Activated CD8-positive, alpha-beta memory T cell treated with anti-CD3 and anti-CD28 coated beads, Interleukin-2, amount 50 U/mL, for 24 hours (primary cell): ENCODE results near the gene NBAS.

Source experiments
- DNase-seq: peaks from one replicate; pipeline ENCODE4 v3.0.0-alpha.2; 2020; ENCODE audit errors: extremely low read depth

The NBAS gene

DNA sequence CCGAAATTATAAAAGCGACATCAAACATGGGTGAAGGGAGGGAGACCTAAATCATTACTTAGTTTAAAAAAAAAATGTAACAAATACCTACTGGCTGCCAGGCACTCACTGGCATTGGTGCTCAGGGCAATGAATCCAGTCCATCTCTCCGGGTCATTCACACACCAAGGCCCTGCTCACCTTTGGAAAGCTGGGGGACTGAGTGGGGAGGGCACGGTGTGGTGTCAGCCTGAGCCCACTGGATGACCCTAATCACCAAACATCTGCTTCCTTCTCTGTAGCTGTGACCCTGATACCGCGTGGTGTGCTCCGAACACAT, 30.2 kb upstream of the NBAS start:
- no peak for DNase-seq

DNA sequence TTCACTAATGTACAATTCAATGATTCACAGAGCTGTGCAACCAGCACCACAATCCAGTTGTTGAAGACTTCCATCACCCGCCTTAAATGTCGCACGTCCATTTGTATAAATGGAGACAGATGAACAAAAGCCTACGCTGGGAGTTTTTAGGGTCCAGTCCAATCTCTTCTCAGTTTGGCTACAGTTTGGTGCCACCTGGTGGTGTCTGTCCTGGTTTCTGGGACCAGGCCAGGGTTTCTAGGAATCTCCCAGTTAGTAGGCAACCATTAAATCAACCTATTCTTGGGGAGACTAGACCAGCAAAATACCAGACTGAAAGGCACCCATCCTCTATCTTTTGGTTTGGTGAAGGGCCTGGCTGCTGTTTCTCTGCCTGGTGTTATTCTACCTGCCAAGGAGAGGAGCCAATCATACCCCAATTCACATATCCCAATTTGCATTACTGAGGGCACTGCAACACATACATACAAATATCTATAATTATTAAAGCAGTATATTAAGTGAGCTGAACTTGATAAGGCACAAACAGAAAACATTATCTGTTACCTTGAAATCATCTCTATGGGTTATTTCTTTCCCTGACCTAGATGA, 27.3 kb upstream of the NBAS start:
- no peak for DNase-seq

DNA sequence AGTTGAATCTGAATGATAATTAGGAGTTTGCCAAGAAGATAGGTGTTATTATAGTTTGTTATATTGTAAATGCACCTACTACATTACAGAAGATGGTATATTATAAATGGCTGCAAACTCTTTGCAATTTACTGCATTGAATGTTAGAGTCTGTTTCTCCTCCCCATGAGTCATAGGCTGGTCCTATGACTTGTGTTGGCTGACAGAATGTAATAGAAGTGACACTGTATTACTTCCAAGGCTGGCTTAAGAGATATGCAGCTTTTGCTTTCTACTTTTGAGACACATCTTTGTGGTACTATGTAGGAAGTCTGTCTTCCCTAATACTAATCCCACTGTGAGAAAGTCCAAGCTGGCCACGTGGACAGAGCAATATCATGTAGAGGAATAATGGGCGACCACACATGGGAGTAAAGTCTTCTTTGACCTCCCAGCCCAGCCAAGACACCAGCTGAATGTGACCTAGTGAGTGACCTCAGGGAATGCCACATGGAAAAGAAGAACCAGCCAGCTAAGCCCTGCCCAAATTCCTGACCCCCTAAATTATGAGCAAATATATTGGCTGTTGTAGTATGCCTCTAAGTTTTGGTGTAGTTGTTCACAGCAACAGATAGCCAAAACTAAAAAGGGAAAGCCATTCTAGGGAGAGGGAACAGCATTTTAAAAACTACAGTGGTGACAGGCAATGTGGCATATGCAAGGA, 23.8 kb upstream of the NBAS start:
- no peak for DNase-seq

DNA sequence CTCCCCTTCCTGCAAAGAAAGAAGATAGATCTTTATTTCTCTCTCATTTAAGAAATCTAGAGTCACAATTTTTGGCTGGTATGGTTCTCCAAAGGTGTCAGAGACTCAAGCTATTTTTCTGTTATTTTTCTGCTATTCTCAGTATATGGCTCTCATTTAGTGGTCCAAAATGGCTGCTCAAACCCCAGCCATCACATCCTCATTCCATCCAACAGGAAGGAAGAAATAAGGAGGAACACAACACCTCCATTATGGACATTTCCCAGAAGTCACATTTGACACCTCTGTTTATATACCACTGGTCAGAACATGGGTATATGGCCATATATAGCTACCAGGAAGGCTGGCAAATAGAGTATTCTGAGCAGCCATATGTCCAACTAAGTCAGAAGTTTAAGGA, 23.2 kb upstream of the NBAS start:
- DNase-seq: no peak

DNA sequence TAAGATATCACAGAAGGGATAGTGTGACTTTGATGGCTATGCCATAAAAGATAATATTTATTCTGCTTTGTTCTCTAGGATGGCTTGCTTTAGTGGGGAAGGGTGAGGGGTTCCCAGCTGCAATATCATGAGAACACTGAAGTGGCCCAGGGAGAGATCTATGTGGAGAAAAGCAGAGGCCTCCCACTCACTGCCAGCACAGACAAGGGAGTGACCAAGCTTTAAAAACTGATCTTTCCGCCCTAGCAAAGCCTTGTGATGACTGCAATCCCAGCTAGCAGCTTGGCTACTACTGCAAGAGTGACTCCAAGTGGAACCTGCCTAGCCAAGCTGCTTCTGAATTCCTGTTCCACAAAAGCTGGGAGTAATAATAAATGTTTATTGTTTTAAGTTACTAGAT, 22.7 kb upstream of the NBAS start:
- DNase-seq: no peak

DNA sequence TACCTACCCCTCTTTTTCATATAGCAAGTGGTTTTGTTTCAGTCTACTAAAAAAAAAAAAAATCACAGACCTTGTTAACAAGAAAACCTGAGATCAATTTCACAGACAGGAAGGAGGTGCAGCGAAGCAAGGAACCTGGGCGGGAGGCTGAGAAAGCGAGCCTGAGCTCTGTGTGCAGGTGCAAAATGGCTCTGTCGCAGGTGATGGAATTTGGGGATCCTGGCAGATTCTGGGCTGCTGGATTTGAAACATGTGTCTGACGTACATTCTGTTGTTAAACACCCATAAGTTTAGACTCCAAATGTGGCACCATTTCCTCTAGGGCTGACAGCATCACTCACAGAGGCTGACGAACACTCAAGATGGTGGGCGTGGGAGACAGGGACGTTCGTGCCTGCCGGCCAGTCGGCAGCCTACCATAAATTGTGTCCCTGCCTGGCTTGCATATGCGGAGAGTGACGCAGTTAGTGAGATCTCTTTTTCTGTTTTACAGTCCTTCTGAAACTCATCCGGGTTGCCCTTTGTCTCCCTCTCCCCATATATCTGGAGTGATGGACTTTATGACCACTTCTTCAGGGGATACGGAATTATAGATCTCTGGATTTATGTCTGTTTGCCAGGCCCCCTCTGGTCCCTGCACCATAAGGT, 21.7 kb upstream of the NBAS start:
- no peak for DNase-seq

DNA sequence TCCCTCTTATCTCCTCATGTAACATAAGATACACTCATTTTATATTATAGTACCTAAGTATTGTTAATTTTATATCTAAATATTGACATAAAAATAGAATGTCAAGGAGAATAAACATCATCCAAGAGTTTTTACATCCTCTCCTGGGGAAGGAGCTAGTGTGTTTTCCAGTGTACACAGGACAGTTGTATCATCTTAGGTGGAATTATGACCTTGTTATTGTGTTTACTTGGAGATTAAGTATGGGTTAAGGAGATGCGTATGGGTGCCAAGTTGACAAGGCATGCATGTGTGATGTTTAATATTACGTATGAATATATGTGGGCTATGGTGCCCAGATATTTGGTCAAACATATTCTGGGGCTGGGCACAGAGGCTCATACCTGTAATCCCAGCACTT, 19.3 kb upstream of the NBAS start:
- no peak for DNase-seq

DNA sequence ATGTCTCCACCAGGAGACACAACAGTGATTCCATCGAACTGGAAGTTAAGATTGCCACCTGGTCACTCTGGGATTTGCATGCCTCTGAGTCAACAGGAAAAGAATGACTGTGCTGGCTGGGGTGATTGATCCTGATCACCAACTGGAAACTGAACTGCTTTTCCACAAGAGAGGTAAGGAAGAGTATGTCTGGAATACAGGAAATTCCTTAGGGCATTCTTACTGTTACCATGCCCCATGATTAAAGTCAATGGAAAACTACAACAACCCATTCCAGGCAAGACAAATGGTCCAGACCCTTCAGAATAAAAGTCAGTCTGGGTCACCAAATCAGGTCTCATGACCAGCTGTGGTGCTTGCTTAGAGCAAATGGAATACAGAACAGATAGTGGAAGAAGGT, 18.5 kb upstream of the NBAS start:
- no peak for DNase-seq

DNA sequence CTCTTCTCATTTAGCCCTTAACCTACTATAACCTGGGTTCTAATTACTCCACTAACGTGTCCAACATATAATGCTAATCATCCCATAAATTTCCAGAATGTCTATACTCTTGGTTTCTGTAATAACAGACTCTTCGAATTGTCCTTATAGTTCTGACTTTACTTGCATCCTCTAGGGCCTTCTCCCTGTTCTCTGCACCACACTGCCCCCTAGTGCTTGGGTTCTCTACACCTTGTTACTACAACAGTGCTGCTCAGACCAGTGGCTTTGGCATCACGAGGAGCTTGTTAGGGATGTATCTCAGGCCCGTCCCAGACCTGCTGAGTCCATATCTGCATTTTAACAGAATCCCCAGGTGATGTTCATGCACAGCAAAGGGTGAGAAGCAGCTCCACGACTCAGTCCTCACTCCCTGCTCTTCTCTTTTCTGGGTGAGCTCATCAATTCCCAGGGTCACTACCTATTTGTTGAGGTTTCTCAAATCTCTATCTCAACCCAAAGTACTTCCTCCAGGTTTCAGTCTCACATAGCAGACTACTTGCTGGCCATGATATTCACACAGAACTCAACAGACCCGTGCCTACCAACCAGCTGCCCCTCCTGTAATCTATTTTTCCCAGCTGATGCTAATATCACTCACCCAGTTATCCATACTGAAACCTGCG, 16.1 kb upstream of the NBAS start:
- DNase-seq: peak; percentile 81

DNA sequence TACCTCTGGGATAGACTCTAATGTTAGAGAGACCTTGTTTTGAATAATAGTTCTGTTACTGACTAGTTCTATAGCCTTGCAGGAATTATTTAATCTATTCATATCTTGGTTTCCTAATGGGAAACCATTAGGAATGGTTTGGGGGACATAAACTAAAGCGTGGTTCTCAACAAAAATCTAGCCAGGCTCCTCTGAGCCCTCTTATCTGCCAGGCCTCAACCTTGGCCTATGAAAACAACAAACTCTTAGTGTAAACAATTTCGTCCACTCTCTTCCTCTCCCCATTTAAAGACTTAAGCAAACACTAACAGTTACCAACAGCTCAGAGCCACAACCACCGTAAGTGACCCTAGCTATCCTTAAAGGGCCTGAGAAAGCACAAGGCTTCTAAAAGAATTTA, 10.6 kb upstream of the NBAS start:
- DNase-seq: no peak

DNA sequence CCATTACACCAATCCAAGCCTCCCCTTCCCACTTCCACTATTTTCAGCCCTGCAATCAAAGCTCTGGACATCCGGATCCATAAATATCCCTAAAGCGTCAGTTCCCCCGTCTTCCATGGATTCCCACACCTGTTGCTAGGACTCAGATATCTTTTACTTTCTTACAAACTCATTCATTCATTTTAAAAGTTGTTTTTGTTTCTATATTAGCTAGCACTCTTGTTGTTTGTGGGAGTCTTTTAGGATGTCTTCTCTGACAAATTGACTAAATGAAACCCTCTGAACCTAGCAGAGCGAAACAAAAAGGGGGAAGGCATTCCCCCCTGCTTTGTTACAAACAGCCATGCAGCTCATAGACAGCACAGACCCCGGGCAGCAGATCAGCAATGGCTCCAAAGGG, 9.0 kb upstream of the NBAS start:
- DNase-seq: no peak

DNA sequence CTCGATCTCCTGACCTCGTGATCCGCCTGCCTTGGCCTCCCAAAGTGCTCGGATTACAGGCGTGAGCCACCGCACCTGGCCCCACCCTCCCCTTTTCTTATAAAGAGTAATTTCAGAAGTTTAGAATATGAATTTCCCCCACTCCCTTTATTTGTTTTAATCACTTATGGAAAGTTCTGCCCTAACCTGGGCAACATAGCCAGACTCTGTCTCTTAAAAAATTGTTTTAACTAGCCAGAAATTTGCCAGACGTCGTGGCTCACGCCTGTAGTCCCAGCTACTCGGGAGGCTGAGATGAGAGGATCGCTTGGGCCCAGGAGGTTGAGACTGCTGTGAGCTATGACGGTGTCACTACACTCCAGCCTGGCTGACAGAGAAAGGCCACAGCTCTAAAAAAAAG, 7.7 kb upstream of the NBAS start:
- no peak for DNase-seq

DNA sequence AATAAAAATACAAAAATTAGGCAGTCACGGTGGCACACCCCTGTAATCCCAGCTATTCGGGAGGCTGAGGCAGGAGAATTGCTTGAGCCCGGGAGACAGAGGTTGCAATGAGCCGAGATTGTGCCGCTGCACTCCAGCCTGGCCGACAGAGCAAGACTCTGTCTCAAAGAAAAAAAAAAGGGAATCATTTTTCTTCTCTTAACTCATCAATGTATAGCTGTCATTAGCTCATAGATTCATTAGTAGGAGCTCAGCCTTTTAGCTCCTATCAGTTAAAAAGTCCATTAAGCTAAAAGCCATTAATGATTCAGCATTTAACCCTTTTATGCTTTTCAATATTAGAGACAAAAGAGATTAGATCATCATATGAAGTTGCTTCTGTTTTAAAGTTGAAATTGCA, 5.8 kb upstream of the NBAS start:
- DNase-seq: no peak

DNA sequence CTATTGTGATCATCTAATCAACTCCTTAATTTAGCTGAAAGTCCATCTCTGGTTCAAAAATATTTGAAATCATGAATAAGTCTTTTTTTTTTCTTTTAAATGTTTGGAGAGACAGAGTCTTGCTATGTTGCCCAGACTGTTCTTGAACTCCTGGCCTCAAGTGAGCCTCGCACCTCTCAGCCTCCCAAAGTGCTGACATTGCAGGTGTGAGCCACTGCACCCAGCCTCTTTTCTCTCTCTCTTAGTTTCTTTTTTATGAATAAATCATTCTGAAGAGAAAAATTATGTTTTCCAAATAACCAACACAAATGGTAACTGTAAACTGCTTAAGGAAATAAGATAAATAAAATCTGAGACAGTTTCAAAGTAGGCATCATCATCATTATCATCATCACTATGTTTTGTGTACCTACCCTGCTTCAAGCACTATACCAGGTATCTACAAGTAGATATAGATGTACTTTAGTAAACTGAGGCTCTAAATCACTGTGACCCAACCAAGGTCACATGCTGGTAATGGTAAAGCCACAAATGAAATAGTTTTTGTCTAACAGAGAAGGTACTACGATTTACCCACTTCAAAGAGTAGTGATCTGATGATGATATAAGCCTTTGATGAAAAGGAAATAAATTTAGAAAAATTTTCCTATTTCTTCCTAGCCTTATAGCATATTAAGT, 5.0 kb upstream of the NBAS start:
- DNase-seq: no peak

DNA sequence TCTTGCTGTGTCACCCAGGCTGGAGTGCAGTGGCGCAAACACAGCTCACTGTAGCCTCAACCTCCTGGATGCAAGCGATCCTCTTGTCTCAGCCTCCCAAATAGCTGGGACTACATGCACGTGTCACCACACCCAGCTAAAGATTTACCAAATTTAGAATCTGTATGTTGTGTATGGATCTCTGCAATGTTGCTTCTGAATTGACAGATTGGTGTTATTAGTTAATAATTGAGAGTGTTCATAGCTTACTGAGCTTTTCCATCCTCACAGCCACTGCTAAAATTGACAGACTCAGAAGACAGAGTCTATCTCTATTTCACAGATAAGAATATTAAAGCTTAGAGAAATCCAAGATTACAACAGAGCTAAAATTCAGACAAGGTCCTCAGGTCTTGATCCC, 4.3 kb upstream of the NBAS start:
- no peak for DNase-seq

DNA sequence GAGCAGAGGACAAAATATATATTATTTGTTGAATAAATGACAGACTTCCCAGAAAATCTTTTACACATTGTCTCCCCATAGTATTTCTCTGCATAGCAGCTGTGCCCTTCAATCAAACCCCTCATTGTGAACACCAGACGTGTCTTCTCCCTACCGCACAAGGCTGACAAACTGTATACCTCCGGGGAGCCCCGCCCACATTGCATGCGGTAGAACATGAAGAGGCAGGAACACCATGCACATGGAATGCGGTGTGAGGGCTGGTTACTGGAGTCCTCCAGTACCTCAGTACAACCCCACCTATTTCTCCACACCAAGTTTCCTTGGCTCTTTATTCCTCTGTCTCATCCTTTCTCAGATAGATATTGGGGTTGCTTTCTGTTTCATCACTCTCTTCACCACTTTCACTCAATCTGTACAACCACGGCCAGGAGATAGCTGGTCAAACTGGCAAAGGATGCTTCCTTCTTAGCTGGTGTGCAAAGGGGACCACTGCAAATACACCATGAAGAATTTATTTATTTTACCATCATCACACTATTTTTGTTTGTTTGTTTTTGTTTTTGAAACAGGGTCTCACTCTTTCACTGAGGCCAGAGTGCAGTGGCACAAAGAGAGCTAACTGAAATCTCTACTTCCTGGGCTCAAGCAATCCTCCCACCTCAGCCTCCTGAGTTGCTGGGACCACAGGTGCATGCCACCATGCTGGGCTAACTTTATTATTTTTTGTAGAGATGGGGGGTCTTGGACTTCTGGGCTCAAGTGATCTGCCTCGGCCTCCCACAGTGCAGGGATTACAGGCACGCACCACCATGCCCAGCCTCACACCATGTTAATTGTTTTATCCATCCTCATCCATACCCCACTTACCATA, 2.3 kb upstream of the NBAS start:
- DNase-seq: no peak

DNA sequence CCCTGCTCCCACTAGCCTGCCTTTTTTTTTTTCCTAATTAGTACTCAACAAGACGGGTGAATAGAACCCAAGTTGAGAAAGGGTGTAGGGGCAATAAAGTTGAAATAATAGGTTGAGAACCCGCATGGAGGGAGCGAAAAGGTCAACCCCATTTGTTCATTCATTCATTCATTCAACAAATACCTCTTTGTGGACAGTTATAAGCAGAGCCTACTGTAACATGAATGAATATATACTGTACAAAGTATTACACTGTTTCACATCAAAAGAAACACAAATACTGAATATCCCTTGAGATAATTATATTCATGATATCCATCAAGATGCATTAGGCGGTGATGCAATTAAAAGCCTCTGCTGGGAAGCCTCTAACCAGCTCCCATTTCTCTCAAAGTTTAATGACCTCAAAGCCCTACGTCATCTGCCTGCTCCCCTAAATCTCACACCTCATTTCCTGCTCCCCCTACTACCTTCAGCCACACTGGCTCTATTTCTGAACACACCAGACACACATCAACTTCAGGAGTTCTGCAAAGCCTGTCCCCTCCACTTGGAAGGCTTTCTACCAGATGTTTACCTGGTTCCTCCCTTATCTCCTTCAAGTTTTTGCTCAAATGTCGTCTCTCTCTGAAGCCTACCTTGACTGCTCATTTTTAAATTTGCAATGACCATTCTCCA, 1.4 kb upstream of the NBAS start:
- no peak for DNase-seq

DNA sequence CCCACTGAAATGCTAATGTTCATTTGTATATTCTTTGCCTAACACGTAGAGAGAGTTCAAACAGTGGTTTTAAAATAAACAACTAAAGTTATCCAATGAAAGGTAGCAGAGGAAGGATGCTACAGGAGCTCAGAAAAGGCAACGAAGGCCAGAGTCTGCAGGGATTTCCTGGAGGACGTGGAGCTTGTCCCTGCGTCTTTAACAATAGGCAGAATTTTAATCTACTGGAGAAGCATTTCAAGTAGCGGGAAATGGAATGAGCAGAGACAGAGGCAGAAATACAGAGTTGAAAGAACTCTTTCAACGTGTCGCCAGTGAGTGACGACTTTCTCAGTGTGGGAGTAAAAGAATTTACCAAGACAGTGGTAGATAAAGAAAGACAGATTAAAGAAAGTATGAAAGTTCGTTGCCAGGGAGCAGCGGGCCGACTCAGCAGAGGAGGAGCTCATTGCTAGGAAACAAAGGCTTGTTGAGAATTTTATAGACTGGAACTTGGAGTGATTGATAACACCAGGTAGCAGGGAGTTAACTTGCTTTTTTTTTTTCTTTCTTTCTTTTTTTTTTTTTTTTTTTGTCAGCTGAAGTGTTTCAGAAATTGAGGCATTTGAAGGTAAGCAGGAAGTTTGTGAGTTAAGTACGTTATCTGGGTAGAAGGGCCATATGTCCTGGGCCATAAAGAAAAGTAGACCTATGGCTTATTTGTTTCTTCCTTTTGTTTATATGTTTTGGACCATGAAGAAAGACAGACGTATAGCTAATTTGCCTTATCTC, 625 bp upstream of the NBAS start:
- DNase-seq: peak; percentile 7

DNA sequence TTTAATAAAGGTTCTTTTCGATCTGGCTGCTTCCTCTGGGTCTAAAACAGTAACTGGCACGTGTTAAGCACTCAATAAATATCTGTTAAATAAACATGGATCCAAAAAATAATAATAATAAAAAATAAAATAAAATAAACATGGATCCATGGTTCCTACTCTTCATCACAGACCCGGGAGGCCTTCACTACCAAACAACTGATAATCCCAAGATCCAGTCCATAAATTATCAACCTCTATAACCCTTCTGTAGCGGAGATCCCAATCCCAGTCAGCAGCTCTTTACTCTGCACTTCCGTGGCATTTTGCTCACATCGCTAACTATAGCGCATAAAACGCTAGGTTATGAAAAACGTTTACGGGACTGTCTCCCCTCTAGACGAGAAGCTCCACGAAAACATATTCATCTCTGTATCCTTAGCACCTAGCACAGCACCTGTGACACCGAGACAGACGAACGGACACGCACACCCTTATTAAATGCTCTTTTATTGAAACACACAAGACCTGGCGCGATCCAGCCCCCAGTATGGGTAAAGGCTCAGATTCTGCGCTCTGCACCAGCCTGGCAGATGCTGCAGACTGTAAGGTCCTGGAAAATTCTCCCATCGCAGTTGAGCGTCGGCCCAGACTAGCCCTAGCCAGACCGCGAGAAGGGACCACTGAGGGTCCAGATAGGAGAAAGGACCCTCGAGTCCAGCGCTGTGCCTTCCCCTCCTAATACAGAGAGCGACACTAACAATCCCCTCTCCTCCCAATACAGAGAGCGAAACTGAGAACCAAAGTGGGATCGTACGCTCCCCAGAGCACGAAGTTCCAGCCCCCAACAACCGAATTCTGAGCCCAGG, 770 bp downstream of the NBAS start:
- DNase-seq: no peak
